Ecto neural progenitor cell (in vitro differentiated cells): ENCODE data around the gene ABHD4.
"Not testable (repeated sequence)": the region's sequence is repeated elsewhere in the genome, so short reads cannot be mapped to it uniquely, and the experiment has no call there.

Source experiments
- DNase-seq: peaks from one replicate; pipeline ENCODE4 v3.0.0-alpha.2; 2018; ENCODE audit warnings: low spot score

Gene ABHD4, protein sequence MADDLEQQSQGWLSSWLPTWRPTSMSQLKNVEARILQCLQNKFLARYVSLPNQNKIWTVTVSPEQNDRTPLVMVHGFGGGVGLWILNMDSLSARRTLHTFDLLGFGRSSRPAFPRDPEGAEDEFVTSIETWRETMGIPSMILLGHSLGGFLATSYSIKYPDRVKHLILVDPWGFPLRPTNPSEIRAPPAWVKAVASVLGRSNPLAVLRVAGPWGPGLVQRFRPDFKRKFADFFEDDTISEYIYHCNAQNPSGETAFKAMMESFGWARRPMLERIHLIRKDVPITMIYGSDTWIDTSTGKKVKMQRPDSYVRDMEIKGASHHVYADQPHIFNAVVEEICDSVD

DNA sequence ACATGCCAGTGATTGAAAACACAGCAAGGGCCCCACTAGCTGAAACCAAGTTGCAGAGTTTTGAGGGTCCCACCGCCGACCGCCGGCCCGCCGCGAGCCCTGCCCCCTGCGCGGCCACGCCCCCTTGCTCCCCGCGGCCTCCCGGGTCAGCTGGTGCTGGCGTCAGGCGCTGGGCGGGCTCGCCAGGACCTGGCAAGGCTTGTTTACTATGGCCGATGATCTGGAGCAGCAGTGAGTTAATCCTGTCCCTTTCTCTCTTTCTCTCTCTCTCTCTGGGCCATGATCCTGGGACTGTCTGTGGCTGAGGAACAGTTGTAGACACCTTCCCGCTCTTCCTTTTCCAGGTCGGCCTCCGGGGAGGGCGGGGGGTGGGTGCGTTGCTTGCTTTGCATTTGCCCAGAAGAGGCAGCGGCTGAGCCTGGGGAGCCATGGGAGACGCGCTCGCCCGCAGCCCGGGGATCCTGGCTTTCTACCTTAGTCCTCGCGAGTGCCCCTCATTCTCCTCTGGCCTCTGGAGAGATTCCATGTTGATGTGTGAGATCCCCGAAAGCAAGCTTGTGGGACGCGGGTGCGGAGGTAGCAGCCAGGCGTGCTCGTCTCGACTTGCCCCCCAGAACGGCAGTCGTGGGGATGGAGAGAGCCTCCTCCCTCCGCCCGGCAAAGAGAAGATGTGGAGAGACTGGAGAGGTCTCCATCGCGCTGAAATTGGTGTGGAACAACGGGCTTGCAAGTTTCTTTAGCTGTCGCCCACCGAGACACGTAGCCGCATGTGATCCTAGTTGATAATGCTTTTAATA, at the start of gene ABHD4:
Gene ABHD4, plus strand, starts transcription at position 202 of the 797 bp plus-strand sequence. Its CDS starts 7 bp downstream, at position 209.
- peak; percentile 89 for DNase-seq

DNA sequence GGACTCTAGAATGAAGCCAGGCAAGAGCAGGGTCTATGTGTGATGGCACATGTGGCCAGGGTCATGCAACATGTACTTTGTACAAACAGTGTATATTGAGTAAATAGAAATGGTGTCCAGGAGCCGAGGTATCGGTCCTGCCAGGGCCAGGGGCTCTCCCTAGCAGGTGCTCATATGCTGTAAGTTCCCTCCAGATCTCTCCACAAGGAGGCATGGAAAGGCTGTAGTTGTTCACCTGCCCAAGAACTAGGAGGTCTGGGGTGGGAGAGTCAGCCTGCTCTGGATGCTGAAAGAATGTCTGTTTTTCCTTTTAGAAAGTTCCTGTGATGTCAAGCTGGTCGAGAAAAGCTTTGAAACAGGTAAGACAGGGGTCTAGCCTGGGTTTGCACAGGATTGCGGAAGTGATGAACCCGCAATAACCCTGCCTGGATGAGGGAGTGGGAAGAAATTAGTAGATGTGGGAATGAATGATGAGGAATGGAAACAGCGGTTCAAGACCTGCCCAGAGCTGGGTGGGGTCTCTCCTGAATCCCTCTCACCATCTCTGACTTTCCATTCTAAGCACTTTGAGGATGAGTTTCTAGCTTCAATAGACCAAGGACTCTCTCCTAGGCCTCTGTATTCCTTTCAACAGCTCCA, 48.7 kb upstream of the ABHD4 start:
- DNase-seq, result no peak

DNA sequence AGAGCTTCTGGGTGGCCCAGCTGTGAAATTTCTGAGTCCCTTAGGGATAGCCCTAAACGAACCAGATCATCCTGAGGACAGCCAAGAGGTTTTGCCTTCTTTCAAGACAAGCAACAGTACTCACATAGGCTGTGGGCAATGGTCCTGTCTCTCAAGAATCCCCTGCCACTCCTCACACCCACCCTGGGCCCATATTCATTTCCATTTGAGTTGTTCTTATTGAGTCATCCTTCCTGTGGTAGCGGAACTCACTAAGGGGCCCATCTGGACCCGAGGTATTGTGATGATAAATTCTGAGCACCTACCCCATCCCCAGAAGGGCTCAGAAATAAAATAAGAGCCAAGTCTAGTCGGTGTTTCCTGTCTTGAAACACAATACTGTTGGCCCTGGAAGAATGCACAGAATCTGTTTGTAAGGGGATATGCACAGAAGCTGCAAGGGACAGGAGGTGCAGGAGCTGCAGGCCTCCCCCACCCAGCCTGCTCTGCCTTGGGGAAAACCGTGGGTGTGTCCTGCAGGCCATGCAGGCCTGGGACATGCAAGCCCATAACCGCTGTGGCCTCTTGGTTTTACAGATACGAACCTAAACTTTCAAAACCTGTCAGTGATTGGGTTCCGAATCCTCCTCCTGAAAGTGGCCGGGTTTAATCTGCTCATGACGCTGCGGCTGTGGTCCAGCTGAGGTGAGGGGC, 48.0 kb upstream of the ABHD4 start:
- DNase-seq, result no peak

DNA sequence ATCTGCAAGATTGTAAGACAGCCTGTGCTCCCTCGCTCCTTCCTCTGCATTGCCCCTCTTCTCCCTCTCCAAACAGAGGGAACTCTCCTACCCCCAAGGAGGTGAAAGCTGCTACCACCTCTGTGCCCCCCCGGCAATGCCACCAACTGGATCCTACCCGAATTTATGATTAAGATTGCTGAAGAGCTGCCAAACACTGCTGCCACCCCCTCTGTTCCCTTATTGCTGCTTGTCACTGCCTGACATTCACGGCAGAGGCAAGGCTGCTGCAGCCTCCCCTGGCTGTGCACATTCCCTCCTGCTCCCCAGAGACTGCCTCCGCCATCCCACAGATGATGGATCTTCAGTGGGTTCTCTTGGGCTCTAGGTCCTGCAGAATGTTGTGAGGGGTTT, 46.5 kb upstream of the ABHD4 start:
- DNase-seq, result no peak

DNA sequence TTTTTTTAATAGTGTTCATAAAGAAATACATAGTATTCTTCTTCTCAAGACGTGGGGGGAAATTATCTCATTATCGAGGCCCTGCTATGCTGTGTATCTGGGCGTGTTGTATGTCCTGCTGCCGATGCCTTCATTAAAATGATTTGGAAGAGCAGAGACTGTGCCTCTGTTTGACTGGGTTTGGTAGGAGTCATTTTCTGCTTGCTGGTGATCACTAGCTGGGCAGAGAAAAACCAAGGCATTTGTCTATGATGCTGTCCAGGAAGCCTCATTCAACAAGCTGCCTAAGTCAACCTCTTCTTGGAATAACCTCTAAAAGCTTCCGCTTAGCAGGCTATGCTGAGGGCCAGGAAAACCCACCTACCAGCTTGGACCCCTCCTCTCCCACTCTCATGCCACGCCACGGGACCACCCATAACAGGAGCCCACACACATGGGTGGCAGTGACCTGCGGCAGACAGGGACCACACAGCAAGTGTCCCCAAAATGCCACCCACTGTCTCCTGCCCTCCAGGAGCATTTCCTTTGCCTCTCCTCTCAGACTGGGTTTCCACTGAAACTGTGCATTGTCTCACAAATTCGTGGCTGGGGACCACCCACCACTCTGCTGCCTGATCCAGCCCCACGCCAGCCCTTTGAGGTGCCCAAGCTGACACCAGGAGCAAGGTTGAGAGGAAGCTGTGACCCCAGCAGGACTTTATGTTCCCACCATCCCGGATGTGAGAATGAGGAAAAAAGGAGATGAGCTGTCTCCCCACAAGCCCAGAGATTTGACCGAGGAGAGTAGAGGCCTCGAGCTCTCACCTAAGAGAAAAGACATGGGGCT, 45.9 kb upstream of the ABHD4 start:
- DNase-seq, result no peak

DNA sequence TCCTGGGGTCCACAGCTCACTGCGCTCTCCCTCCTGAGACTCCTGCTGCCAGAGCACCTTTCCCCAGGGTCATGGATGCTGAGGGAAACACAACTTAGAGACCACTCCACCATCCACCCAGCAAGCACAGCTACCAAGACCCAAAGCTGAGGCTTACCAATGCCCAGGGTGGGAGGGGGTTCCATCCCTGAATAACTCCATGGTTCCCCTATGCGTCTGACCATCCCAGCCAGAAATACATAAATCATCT, 45.3 kb upstream of the ABHD4 start:
- DNase-seq, result no peak

DNA sequence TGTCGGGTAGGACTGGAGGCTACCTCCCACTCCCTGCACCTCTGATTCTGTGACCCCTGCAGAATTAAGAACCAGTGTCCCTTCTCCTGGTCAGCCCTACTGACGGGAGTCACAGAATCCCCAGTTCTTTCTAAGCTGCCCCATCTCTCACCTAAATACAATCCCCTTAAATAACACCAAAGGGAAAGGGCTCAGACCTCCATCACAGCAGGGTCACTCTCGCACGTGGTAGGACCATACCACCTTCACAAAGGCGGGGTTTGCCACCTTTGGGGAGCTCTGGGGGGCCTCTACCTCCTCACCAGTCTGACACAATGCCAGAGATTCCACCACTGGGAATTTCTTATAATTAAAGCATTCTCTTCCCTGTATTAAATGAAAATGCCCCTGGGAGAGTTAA, 44.7 kb upstream of the ABHD4 start:
- DNase-seq, result no peak

DNA sequence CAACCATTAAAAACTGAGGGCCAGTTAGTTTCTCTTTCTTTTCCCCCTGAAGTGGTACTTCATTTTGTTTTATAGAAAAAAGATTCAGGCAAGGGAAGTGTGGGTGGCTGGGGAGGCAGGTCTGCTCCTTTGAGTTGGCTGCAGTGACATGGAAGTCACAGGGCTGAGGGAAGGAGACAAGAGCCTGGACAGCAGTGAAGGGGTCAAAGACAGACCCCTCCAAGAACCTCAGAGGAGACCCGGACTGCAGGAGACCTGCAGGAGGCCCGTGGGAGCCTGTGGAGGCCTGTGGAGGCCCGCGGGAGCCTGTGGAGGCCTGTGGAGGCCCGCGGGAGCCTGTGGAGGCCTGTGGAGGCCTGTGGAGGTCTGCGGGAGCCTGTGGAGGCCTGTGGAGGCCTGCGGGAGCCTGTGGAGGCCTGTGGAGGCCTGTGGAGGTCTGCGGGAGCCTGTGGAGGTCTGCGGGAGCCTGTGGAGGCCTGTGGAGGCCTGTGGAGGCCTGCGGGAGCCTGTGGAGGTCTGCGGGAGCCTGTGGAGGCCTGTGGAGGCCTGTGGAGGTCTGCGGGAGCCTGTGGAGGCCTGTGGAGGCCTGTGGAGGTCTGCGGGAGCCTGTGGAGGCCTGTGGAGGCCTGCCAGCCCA, 44.1 kb upstream of the ABHD4 start:
- DNase-seq, result not testable (repeated sequence)

DNA sequence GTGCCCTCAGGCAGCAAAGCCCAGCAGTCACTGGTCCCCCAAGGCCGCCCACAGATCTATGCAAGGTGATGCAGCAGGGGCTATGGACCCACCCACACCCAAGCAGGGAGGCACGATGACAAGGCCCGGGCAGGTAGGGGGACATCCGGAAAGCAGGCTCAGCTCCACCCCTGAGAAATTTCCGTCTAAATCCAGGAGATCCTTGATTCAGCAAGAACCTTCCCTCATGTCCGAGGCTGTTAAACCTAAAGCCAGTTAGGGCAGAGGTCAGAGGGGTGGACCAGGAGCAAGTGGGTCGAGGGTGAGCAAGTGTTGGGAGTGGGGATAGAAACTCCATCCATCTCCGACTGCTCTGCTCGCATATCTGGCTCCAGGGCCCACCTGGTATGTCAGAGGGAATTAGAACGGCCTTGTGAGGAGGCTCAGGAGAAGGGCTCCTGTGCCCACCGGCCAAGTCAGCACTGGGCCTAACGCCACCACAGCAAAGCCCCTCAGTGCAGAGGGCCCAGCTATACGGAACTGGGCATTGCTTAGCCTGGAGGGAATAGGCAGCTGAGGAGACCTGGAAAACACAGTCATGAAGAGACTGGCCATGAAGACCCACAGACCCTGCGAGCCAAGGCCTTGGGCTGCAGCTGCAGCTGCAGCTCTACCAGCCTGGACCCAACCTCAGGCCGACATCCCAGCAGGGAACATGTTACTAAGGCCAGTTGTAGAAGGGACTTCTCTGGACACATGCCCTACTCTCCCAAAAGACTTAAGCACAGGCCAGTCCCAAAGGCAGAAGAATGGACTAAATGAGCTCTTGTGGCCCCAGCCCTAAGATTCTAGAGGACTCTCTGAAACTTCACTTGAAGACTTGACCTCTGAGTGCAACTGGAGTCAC, 43.4 kb upstream of the ABHD4 start:
- DNase-seq, result no peak

DNA sequence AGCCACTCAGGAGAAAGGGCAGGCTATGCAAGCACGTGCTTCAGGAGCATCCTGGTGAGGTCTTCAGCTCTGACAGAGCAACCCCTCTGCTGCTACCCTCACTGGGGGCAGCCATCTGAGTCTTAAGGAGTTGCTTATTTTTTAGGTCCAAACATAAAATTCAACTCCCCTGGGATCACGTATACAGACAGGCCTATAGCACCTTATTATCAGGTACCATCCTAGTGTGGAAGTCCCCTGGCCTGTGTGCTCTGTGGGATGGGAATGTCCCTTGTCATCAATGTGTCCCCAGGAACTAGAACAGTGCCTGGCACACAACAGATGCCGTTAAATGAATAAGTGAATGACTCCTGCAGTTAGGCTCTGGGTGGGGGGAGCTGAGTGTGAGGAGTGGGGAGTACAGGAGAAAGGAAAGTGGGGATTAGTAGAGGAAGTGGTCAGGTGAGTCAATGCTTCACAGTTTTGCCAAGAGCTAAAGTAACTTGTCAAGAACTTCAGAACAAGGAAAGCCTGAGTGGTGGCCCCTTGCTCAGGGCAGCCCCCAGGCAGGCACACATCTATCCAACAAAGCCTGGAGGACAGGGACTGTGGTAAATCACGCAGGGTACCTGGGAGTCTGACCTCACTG, 42.6 kb upstream of the ABHD4 start:
- DNase-seq, result no peak

DNA sequence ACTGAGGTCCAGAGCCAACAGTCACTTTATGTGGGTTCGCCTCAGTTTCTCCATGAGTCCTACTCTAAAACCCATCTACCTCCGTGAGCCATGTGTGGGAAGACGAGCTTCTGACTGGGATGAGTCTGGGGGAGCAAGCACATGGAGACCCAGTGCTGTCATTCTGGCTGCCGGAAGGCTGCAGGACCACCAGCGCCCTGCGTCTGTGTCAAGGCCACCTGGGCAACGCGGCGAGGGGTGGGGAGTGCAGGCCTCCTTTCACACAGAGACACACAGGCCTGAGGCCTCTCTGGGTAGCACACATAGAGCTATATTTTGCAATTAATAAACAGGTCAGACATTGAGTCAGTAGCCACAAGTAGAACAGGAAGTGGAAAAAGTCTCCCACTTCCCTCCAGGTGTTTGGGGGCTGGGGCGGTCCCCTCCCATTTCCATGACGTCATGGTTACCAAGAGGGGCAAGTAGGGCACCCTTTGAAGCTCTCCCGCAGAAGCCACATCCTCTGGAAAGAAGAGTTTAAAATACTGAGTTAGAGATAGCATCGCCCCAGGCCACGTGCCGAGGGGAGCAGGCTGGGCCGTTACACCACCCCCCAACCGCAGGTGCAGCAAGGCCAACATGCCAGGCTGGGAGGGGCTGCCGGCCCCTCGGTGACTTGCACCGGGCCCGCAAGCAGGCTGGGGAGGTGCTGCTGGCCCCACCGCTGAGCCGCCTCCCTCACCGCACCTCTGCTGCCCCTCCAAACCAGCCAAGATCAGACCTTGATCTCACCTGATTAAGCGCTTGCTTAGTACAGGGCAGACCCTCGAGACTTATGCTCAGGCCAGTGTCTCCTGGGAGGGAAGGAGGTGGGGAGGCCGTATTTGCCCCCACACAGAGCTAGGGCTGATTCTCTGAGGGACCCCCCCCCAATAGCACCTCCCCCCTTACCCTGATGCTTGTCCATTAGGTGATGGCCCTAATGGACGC, 41.8 kb upstream of the ABHD4 start:
- DNase-seq, result no peak

DNA sequence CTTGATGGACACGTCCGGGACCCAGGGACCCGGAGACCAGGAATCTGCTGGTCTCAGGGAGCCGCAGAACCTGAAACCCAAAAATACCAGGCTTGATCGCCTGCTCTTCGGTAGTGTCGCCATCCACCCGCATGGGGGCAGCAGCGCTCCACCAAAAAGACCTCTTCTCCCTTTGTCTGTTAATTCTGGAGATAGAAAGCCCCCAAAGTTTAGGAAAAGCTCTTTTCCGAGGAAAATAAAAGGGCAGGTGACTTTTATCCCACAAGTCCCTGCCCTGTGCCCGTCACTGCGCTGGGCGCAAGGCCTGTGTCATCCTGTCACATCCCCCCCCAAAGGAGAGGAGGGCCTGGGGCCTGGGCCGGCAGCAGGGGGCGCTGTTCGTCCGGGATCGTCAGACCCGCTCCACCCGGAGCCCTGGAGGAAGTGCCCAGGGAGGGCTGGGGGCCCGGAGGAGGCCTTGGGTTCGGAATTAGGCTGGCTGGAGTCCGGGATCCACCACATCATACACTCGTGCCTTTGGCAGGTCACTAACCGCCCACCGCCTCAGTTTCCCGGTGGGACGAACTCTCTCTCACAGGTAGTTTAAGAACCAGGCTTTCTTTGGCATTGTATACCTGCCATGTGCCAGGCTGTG, 41.0 kb upstream of the ABHD4 start:
- DNase-seq, result peak; percentile 92

DNA sequence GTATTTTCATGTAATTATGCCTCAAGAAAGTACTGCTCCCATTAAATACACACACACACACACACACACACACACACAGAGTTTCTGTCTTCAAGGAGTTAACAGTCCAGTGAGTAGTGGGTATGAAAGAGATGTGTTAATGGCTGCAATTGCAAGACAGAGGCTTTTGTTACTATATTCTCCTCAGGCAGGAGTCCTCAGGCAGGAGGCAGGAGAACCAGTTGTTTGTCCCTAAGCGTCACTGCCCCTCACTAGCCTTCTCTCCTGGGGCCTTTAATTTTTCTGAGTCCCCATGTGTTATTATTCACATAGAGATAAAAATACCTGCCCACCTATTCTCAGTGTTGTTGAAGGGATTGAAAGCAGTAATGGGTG, 40.3 kb upstream of the ABHD4 start:
- DNase-seq, result no peak

DNA sequence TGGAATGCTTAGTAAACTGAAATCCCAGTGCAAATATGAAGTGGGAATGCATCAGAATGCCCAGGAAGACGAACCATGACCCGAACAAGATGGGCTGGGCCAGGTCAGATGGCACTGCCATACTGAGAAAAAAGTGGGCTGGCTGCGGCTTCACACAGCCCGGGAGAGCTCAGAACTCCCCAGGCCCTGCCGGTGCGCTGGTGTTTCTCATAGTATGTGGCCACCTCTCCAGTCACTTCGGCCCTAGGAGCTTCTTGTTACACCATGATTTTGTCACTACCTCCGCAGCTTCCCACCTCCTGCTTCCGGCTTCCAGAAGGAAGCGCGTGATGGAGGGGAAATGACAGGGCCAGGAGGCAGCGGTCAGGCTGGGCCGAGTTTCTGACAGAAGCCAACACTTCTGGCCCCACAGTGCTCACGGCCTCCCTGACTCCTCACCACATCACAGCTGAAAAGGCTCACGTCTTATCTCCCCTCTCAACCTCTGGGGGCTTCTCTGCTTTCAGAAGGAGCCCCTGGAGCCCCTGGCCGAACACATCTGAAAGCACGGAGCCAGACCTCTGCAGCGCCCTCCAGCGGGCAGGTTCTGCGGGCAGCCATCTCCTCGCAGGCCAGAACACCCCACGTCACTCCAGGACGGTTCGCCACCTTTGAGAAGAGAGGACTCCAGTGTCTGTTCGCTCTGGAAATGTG, 39.7 kb upstream of the ABHD4 start:
- DNase-seq, result no peak

DNA sequence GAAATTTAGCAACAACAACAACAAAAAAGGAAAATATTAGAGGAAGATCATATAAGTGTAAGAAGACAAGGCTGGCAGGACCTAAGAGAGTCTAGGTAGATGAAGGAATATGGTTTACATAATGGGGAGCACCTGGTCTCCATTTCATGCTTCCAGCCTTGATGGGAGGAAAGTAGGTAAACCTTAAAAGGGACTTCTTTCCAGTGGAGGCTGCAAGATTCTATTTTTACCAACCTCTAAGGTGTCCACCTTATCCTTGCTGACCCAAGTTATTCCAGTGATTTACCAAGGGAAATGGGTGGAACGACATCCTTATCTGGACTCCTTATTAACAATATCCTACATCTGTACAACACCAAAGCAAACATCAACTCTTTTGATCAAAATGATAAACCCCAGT, 39.1 kb upstream of the ABHD4 start:
- DNase-seq, result no peak

DNA sequence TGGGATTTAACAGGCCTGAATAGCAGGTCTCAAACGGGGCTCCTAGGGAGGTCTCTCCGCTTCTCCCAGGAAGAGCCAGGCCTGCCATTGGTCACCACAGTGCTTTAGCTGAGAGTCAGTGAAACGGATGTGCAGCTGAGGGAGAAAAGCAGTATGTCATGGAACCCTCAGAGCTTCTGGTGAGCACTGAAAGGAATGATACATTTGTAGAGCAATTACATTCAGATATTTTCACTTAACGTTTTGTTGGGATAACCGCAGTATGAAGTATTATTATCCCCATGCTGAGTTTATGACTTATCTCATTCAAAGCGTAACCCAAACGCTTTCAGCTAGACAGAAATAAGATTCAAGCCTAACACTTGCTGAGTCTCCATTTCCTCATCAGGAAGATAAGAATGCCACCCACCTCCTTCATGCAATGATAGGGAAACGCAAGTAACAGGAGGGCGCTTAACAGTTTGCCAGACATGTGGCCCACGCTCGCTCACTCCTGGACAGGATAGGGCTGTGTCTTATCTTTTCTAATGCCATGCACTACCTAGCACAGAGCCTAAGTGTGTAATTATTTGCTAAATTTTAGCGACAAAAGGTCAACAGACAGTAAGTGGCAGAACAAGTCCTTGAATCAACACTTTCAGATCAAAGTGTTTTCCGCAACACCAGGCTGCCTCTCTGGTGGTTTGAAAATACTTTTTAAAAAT, 37.3 kb upstream of the ABHD4 start:
- DNase-seq, result no peak

DNA sequence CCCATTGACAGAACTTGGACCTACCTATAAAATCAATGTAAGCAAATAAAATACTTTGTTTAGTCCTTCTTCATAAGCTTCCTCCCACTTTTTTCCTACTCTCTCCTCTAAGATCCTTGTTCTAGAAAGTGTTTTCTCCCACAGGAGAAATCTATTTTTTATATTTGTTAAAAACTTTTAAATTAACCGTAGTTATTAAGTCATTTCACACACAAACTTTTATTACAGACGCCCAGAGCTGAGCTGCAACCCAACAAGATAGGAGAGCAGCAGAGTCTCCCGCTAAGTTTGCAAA, 36.8 kb upstream of the ABHD4 start:
- no peak for DNase-seq
